ENCODE results near the gene ZNF579.

GRCh38 chr19:55536951-55537740 is 43.5 kb downstream of the ZNF579 start, which contains the start of gene SBK2:
- TF ChIP-seq ESRRA (IDR thresholded peaks at IDR 0.05; ENCODE audit: borderline replicate concordance, low read depth) (no peak), PURB (CRISPR knock-in tag; IDR thresholded peaks at IDR 0.05; ENCODE audit: low read depth) (no peak)

Measured in K562 (cell line).